ENCODE results near the gene UTP3.

- TF ChIP-seq CTCF (IDR thresholded peaks at IDR 0.05) (no peak), POLR2A (IDR thresholded peaks at IDR 0.05) (no peak)
Measured at GRCh38 chr4:70666369-70666768, 22.0 kb upstream of the UTP3 start, which contains the start of gene JCHAIN.
